Activated naive CD8-positive, alpha-beta T cell treated with anti-CD3 and anti-CD28 coated beads, Interleukin-2, amount 50 U/mL, for 24 hours (primary cell): ENCODE data around the gene NR2F1-AS1.
"Not testable (repeated sequence)": the region's sequence is repeated elsewhere in the genome, so short reads cannot be mapped to it uniquely, and the experiment has no call there.

Experiments used
- ATAC-seq: fragments of 150-1000 bp; cut with Tn5 transposase; one replicate; pipeline ENCODE4 v1.10.0; 2021
- DNase-seq: peaks from one replicate; pipeline ENCODE4 v3.0.0; 2021
- H3K27ac Mint-ChIP-seq: one replicate; pipeline ENCODE4 v1.8.0; 2021; ENCODE audit warnings: mild to moderate bottlenecking, mixed read lengths
- H3K27me3 Mint-ChIP-seq: one replicate; pipeline ENCODE4 v1.8.0; 2021; ENCODE audit warnings: mixed read lengths
- H3K36me3 Mint-ChIP-seq: one replicate; pipeline ENCODE4 v1.8.0; 2021; ENCODE audit warnings: low read depth, mixed read lengths
- H3K4me1 Mint-ChIP-seq: one replicate; pipeline ENCODE4 v1.8.0; 2021; ENCODE audit warnings: mixed read lengths
- H3K4me3 Mint-ChIP-seq: one replicate; pipeline ENCODE4 v1.8.0; 2021; ENCODE audit warnings: mild to moderate bottlenecking, moderate library complexity, mixed read lengths
- H3K9me3 Mint-ChIP-seq: one replicate; pipeline ENCODE4 v1.8.0; 2021; ENCODE audit warnings: mixed read lengths

Gene NR2F1-AS1

DNA sequence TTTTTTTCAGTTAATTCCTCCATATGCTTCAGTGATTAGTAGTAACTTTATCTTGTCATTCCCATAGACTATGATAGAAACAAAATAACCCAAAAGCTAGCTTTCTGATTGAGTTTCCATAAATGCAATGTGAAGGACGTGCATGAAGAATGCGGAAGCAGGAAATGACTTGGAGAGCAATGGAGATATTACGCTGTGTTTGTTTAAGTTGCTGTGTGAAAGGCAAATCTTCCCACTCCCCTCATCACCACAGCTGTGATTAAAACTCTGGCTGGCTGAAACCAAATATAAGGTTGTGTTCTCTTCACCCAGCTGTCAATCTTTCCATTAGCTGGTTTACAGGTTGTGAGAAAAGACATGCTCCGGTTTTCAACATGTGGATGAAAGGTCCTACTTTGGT lies 83.9 kb downstream of the NR2F1-AS1 start:
- Mint-ChIP-seq H3K36me3 (no peaks in the 10 kb centered on the region), H3K4me3 (no peak overlapping the region), H3K9me3 (no peaks in the 10 kb centered on the region), H3K27ac (no peak overlapping the region), H3K27me3 (peaks cover 2% of the 10 kb centered on the region), H3K4me1 (no peaks in the 10 kb centered on the region)
- no peak for ATAC-seq
- no peak for DNase-seq

DNA sequence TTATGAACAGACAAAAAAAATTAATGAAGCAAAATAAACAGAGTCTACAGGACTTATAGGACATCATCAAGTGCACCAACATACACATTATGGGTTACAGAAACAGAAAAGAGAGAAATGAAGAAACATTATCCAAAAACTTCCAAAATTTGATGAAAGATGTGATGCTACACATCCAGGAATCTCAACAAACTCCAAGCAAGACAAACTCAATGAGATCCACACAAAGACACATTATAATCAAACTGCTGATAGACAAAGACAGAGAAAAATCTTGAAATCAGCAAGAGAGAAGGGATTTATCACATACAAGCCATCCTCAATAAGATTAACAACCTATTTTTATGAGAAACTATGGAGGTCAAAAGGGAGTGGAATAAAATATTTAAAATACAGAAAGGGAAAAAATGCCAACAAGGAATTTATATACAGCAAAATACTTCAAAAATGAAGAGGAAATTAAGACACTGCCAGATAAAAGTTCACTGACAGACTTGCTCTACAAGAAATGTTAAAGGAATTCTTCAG lies 101.0 kb downstream of the NR2F1-AS1 start:
- DNase-seq: no peak
- ATAC-seq: no peak
- no peak overlapping the region for H3K27ac Mint-ChIP-seq
- H3K4me1 Mint-ChIP-seq: no peaks in the 10 kb centered on the region
- H3K36me3 Mint-ChIP-seq: peaks cover 1% of the 10 kb centered on the region
- H3K9me3 Mint-ChIP-seq: peaks cover 12% of the 10 kb centered on the region
- no peaks in the 10 kb centered on the region for H3K27me3 Mint-ChIP-seq
- H3K4me3 Mint-ChIP-seq: no peak overlapping the region

DNA sequence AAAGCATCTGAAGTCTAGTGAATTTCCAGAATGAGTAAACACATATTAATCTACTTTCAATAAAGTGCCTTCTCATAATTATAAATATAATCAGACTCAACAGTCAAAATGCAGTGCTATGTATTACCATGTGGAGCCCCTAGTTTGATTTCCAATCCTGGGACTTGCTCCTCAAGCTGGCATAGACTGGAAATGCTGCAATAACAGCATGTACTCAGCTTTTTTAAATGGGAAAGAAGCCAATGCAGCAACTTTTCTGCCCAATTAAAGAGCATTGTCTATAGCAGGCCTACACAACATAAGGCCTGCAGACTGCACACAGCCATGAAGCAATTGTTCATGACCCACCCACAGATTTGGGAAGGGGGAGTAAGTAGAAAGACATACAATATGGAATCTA lies 103.2 kb downstream of the NR2F1-AS1 start:
- ATAC-seq (no peak), DNase-seq (no peak)
- H3K27me3 Mint-ChIP-seq: no peaks in the 10 kb centered on the region
- peaks cover 1% of the 10 kb centered on the region for H3K36me3 Mint-ChIP-seq
- no peak overlapping the region for H3K27ac Mint-ChIP-seq
- H3K4me1 Mint-ChIP-seq: no peaks in the 10 kb centered on the region
- H3K4me3 Mint-ChIP-seq: no peak overlapping the region
- H3K9me3 Mint-ChIP-seq: peaks cover 3% of the 10 kb centered on the region

DNA sequence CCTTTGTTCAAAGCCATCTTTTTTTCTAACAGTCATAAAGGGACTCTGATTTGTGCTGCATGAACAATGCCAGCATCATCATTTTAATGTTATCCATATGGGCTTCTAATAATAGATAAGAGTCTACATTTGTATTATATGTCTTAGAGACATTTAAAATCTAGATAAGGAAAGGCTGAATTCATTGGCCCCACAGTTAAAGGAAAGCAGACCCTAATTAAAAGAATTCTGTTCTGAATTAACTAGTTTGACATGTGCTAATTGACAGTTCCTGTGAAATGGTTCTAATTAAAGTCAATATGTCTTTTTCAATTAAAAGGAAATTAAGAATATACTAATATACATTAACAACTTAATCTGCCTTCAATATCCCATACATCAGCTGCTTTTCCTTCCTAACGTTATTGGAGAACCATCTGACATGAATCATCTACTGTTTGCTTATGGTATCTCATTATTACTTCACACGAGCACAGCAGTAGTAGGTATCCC lies 104.7 kb downstream of the NR2F1-AS1 start:
- no peaks in the 10 kb centered on the region for H3K27me3 Mint-ChIP-seq
- H3K27ac Mint-ChIP-seq: no peak overlapping the region
- H3K36me3 Mint-ChIP-seq: peaks cover 1% of the 10 kb centered on the region
- H3K9me3 Mint-ChIP-seq: peaks cover 3% of the 10 kb centered on the region
- no peaks in the 10 kb centered on the region for H3K4me1 Mint-ChIP-seq
- no peak for DNase-seq
- no peak for ATAC-seq
- no peak overlapping the region for H3K4me3 Mint-ChIP-seq

DNA sequence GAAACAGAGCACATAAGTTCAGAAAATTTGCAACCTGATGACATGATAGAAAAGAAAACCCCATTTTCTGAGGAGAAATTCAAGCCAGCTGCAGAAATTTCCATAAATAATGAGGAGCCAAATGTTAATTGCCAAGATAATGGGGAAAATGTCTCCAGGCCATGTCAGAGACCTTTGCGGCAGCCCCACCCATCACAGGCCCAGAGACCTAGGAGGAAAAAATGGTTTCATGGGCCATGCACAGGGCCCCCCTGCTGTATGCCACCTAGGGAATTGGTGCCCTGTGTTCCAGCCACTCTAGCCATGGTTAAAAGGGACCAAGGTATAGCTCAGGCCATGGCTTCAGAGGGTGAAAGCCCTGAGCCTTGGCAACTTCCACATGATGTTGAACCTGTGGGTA lies 118.1 kb downstream of the NR2F1-AS1 start:
- H3K9me3 Mint-ChIP-seq: peaks cover 34% of the 10 kb centered on the region
- ATAC-seq (no peak), DNase-seq (no peak)
- H3K4me3 Mint-ChIP-seq: no peak overlapping the region
- H3K36me3 Mint-ChIP-seq: no peaks in the 10 kb centered on the region
- H3K4me1 Mint-ChIP-seq: no peaks in the 10 kb centered on the region
- no peak overlapping the region for H3K27ac Mint-ChIP-seq
- no peaks in the 10 kb centered on the region for H3K27me3 Mint-ChIP-seq

DNA sequence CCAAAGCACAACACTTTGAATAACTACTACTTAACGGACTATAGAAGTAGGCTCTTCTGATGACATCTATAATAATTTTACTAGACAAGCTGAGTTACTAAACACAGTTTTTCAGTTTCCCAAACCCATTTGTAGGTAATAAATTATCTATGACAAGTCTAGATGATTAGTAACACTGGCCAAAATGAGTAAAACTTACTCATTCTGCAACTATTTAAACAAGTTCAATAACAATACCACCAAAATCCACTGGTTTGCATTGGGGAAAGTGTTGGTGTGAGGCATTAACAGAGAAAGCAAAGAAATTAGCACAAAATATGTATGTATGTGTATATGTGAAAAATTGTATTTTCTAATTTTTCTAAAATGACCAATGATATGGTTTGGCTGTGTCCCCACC lies 119.3 kb downstream of the NR2F1-AS1 start:
- DNase-seq: no peak
- no peaks in the 10 kb centered on the region for H3K4me1 Mint-ChIP-seq
- ATAC-seq: no peak
- peaks cover 30% of the 10 kb centered on the region for H3K9me3 Mint-ChIP-seq
- H3K4me3 Mint-ChIP-seq: no peak overlapping the region
- H3K27ac Mint-ChIP-seq: no peak overlapping the region
- H3K27me3 Mint-ChIP-seq: no peaks in the 10 kb centered on the region
- no peaks in the 10 kb centered on the region for H3K36me3 Mint-ChIP-seq

DNA sequence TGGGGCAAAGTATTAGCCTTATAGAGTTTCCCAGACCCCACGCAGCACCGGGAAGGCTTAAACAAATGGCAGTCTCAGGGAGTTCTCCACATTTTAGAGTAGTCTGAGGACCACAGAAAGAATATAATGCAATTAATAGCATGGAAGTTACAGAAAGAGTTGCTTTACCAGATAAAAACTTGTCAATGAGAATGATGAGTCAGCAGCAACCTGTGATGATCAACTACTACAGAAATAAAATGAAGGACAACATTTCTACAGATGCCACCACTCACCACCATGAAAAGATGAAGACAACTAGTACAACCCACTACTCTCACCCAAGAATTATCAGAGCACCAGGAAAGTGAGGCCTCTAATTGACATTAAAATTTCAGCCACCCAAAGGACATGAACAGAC lies 120.7 kb downstream of the NR2F1-AS1 start:
- H3K9me3 Mint-ChIP-seq: peaks cover 30% of the 10 kb centered on the region
- no peak for DNase-seq
- no peaks in the 10 kb centered on the region for H3K27me3 Mint-ChIP-seq
- H3K27ac Mint-ChIP-seq: no peak overlapping the region
- no peak for ATAC-seq
- no peak overlapping the region for H3K4me3 Mint-ChIP-seq
- H3K36me3 Mint-ChIP-seq: no peaks in the 10 kb centered on the region
- no peaks in the 10 kb centered on the region for H3K4me1 Mint-ChIP-seq

DNA sequence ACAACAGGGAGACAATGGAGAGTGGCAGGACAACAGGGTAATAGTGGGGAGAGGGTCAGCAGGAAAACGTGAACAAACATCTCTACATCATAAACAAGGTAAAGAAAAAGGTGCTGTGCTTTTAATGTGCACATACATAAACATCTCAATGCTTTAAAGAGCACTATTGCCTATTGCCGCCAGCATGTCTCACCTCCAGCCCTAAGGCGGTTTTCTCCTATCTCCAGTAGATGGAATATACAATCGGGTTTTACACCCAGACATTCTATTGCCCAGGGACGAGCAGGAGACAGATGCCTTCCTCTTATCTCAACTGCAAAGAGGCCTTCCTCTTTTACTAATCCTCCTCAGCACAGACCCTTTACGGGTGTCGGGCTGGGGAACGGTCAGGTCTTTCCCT lies 124.2 kb downstream of the NR2F1-AS1 start:
- H3K27me3 Mint-ChIP-seq, ATAC-seq, H3K4me1 Mint-ChIP-seq, DNase-seq, H3K36me3 Mint-ChIP-seq, H3K27ac Mint-ChIP-seq, H3K9me3 Mint-ChIP-seq, H3K4me3 Mint-ChIP-seq: not testable (repeated sequence)

DNA sequence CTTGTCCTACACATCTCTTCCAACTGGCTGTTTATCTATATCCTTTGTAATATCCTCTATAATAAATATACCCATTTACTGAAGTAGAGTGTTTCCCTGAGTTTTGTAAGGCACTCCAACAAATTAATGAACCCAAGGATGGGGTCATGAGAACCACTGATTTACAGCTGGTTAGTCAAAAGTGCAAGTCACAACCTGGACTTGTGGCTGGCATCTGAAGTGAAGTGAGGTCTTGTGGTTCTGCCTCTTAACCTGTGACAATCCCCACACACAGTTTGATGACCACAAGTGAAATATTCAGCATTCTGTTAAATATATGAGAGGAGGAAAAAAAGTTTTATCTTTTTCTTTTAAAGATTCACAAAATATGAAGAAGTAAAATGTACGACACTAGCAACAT lies 126.1 kb downstream of the NR2F1-AS1 start:
- Mint-ChIP-seq H3K27ac (no peak overlapping the region), H3K9me3 (no peaks in the 10 kb centered on the region), H3K4me3 (no peak overlapping the region), H3K4me1 (no peaks in the 10 kb centered on the region), H3K36me3 (no peaks in the 10 kb centered on the region), H3K27me3 (no peaks in the 10 kb centered on the region)
- no peak for DNase-seq
- no peak for ATAC-seq

DNA sequence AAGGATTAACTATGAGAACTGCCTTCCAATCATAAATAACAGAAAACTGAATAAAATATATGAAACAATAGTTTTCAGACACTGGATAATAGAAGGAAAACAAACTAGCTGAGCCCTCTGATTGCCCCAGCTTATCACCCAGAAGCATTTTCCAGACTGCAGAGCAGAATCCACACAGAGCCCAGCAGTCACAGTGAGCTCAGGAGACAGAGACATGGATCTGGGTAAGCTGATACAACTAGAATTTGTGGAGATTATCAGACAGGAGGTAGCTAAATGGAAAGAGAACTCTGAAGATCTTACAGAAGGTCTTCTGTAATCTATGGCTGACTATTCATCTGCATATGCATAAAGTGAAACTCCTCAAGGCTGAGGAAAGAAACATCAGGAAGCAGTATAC lies 128.8 kb downstream of the NR2F1-AS1 start:
- Mint-ChIP-seq H3K27me3 (no peaks in the 10 kb centered on the region), H3K36me3 (no peaks in the 10 kb centered on the region), H3K27ac (no peak overlapping the region), H3K4me3 (no peak overlapping the region), H3K4me1 (no peaks in the 10 kb centered on the region), H3K9me3 (no peaks in the 10 kb centered on the region)
- no peak for ATAC-seq
- DNase-seq: no peak

DNA sequence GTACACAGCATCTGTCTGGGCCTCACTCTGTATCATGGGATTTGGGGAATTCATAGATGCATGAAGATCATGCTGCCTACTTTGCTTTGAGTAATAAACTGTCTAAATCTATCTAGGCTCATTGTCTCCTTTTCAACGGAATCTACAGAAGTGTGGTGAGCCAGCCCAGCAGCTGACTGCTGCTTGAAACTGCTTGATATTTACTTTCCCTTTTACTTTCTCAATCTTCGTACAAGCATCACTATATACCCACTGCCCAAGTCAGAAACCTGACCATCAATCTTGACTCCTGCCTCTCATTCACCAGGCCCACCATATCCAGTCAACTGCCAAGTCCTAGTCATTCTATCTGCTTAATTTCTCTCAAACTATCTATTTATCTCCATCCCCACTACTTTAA lies 142.9 kb downstream of the NR2F1-AS1 start:
- H3K4me3 Mint-ChIP-seq: no peak overlapping the region
- H3K27me3 Mint-ChIP-seq: peaks cover 3% of the 10 kb centered on the region
- no peaks in the 10 kb centered on the region for H3K36me3 Mint-ChIP-seq
- H3K4me1 Mint-ChIP-seq: no peaks in the 10 kb centered on the region
- no peaks in the 10 kb centered on the region for H3K9me3 Mint-ChIP-seq
- ATAC-seq (no peak), DNase-seq (no peak)
- H3K27ac Mint-ChIP-seq: no peak overlapping the region

DNA sequence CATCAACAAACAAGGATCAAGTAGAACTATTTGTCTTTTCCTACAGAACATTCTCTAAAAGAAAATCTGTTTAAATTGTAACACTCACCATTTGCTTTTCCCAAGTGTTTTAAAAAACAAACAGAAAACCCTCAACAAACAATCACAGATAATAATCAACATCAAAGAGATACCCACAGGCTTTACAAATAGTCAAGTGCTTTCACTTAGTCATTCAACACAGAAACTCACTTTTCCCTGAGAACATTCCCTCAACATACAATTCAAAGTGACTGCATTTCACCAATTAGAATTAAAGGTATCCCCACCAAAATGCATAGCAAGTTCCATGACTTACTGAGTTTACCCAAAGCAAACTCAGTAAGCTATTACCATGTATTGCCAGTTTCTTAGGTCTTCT lies 144.9 kb downstream of the NR2F1-AS1 start:
- no peak for ATAC-seq
- H3K4me1 Mint-ChIP-seq: no peaks in the 10 kb centered on the region
- H3K27ac Mint-ChIP-seq: no peak overlapping the region
- no peaks in the 10 kb centered on the region for H3K9me3 Mint-ChIP-seq
- no peak overlapping the region for H3K4me3 Mint-ChIP-seq
- H3K36me3 Mint-ChIP-seq: no peaks in the 10 kb centered on the region
- DNase-seq: no peak
- peaks cover 3% of the 10 kb centered on the region for H3K27me3 Mint-ChIP-seq

DNA sequence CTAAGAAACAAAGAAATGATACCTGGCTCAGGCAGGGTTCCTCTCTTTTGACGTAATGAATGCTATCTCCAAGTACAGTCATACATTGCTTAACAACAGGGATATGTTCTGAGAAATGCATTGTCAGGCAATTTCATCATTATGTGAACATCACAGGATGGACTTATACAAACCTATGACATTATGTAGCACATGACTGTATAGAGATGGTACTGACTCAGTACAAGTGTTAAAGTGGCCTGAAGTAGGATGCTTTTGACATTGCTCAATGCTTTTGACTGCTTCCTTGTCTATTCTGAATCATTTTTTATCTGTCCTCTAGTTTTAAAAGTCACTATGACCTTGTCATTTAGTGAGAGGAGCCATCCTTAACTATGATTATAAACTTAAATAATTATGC lies 147.6 kb downstream of the NR2F1-AS1 start:
- no peaks in the 10 kb centered on the region for H3K9me3 Mint-ChIP-seq
- H3K27me3 Mint-ChIP-seq: peaks cover 3% of the 10 kb centered on the region
- ATAC-seq (no peak), DNase-seq (no peak)
- no peaks in the 10 kb centered on the region for H3K4me1 Mint-ChIP-seq
- no peak overlapping the region for H3K27ac Mint-ChIP-seq
- no peak overlapping the region for H3K4me3 Mint-ChIP-seq
- H3K36me3 Mint-ChIP-seq: no peaks in the 10 kb centered on the region

DNA sequence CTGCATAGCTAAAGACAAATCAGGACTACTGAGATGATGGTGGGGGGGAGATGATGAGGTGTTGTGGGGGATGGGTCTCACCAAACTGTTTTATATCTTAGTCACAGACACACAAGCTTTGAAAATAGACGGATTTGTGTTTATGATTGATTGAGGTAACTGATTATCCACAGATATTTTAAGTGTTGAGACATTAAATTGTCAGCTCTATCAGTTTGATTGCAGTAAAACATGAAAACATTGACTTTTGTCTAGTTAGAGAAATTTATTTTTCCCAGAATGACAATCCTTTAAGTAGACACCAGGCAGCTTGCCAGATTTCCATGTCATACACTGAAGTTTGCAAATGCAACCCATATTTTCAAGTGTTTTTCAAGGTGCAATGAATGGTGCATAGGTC lies 149.8 kb downstream of the NR2F1-AS1 start:
- Mint-ChIP-seq H3K4me3 (no peak overlapping the region), H3K9me3 (no peaks in the 10 kb centered on the region), H3K4me1 (no peaks in the 10 kb centered on the region), H3K27me3 (peaks cover 3% of the 10 kb centered on the region), H3K36me3 (no peaks in the 10 kb centered on the region), H3K27ac (no peak overlapping the region)
- no peak for DNase-seq
- no peak for ATAC-seq

DNA sequence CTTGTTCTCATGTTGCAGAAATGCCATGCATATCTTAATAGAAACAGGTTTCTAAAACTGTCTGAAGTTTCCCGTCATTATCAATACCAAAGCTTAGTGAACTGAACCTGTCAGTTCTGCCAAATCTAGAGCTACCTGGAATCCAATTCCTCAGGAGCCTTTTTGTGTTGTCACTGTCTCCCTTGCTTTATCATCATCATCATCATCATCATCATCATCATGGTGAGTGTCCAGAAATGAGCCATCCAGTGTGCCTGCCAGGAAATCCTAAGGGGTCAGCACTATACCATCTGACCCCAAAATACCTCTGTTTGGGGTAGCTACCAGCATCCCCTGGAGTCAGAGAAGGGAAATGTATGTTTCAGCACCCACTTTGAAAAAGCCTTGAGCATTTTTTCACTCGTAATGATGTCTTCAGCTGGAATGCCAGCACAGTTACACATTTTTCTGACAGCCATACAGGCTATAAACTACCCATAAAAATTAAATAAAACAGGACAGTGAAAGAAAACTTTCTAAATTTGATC lies 150.3 kb downstream of the NR2F1-AS1 start:
- DNase-seq: no peak
- Mint-ChIP-seq H3K27me3 (peaks cover 3% of the 10 kb centered on the region), H3K4me3 (no peak overlapping the region), H3K4me1 (no peaks in the 10 kb centered on the region), H3K36me3 (no peaks in the 10 kb centered on the region), H3K9me3 (no peaks in the 10 kb centered on the region), H3K27ac (no peak overlapping the region)
- ATAC-seq: no peak

DNA sequence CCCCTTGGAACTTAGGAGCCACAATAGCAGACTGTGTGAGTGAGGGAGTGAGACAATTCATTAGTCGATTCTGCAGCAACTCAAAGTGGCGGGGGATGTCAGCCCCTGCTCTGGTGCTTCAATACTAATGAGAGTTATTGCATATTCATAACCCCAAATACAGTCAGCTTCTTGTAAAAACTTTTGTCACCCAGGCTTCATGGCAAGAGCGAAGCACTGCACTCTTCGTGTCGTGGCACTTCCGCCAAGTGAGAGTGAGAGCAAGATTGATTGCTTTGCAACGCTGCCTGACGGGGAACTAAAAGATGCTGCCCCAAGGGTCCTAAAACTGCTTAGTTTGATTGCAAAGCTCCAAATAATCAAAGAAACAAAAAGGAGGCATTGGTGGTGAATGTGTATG lies 150.9 kb downstream of the NR2F1-AS1 start:
- Mint-ChIP-seq H3K4me3 (no peak overlapping the region), H3K4me1 (no peaks in the 10 kb centered on the region), H3K27me3 (no peaks in the 10 kb centered on the region), H3K9me3 (no peaks in the 10 kb centered on the region), H3K27ac (no peak overlapping the region), H3K36me3 (no peaks in the 10 kb centered on the region)
- DNase-seq (no peak), ATAC-seq (no peak)
